ENCODE results near the gene FMN2.

DNA sequence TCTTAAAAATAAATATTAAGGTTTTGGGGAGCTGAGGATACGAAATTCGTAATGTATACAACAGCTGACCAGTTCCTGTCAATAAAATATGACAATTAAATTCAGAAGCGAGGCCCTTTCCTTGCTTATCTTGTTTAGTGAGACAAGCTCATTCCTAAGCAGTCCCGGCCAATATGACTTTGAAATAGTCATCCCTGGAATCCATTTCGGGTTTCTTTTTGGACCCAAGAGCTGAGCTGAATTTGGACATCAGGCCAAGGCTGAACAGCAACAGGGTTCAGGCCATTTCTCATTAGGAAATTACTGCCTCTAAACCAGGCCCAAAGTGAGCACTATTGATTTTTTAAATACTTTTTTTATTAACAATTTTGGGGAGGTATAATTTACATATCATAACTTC lies 17.3 kb upstream of the FMN2 start:
- TF ChIP-seq PAX5 (IDR thresholded peaks at IDR 0.05; ENCODE audit: insufficient read depth, low read length, severe bottlenecking) (no peak), POLR2A (IDR thresholded peaks at IDR 0.05; ENCODE audit: low read depth, low read length) (no peak), POLR2AphosphoS5 (IDR thresholded peaks at IDR 0.05; ENCODE audit: low read depth, low read length) (no peak), POU2F2 (IDR thresholded peaks at IDR 0.05; ENCODE audit: low read depth, low read length) (no peak), SPI1 (IDR thresholded peaks at IDR 0.05; ENCODE audit: low read depth, low read length) (no peak)

Data from GM12891 (cell line).